ENCODE results near the gene HERC6.

HERC6 gene

GRCh38 chr4:88457307-88458103 is 78.9 kb downstream of the HERC6 start:
- peak overlapping the region; percentile 23; the same call in 1 of the 2 replicates for H3K27ac ChIP-seq
- TF ChIP-seq CTCF (conservative IDR thresholded peaks at IDR 0.05) (no peak), ZFX (IDR thresholded peaks at IDR 0.05) (no peak)

GRCh38 chr4:88458104-88458740 is 79.6 kb downstream of the HERC6 start:
- H3K27ac ChIP-seq, result no peak overlapping the region
- TF ChIP-seq ZFX (IDR thresholded peaks at IDR 0.05) (no peak), CTCF (conservative IDR thresholded peaks at IDR 0.05) (no peak)

DNA sequence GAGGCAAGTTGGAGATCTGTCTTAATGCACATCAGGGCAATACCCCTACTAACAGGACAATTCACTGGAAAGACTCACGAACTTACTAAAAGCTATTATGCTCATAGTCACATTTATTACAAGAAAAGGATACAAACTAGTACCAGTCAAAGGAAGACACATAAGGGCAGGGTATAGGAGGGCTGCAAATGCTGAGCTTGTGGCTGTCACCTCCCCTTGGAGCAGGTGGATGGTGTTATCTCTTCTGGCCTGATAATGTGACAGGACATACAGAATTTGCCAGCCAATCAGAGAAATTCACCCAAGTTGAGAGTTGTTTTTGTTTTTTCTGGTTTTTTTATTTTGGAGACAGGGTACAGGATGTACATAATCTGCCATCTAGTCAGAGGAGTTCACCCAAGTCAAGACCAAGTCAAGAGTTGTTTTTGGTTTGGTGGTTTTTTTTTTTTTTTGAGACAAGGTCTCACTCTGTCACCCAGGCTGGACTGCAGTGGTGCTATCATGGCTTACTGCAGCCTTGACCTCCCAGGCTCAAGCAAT is 87.1 kb downstream of the HERC6 start:
- H3K27ac ChIP-seq, result no peak overlapping the region
- TF ChIP-seq ZFX (IDR thresholded peaks at IDR 0.05), result no peak
- no peak for TF ChIP-seq CTCF (conservative IDR thresholded peaks at IDR 0.05)

GRCh38 chr4:88467392-88467791 is 88.7 kb downstream of the HERC6 start:
- no peak overlapping the region for H3K27ac ChIP-seq
- TF ChIP-seq CTCF (conservative IDR thresholded peaks at IDR 0.05) (no peak), ZFX (IDR thresholded peaks at IDR 0.05) (no peak)

DNA sequence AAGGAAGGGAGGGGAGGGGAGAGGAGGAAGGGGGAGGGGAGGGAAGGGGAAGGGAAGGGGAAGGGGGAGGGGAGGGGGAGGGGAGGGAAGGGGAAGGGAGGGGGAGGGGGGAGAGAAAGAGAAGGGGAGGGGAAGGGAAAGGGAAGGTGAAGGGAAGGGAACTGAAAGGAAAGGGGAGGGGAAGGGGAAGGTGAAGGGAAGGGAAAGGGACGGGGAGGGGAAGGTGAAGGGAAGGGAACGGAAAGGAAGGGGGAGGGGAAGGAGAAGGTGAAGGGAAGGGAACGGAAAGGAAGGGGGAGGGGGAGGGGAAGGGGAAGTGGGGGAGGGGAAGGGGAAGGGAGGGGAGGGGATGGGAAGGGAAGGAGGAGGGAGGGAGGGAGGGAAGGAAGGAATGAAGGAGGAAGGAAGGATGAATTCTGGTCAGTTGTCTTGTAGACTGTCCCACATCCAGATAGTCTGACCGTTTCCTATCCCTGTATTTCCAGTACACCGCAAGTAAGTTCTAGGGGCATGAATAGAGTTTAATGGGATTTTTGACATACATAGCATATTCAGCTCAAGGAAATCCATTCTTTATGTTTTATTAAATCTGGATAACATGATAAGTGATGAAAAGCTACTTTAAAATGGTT is 98.7 kb downstream of the HERC6 start:
- TF ChIP-seq CTCF (conservative IDR thresholded peaks at IDR 0.05), result no peak
- no peak for TF ChIP-seq ZFX (IDR thresholded peaks at IDR 0.05)
- no peak overlapping the region for H3K27ac ChIP-seq

DNA sequence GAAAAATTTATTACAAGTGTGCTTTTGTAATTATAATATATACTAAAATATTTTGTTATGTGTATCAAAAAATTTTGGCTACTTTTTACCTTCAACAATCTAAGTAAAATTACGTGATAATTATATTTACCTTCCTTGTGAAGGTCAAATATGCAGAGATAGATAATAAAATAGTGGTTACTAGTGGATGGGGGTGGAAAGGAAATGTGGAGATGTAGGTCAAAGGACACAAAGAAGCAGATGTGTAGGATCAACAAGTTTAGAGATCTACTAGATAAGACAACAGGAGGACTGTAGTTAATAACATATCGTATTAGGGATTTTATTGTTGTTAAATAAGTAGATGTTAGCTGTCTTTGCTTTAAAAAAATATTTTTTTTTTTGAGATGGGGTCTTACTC is 99.6 kb downstream of the HERC6 start:
- no peak for TF ChIP-seq CTCF (conservative IDR thresholded peaks at IDR 0.05)
- H3K27ac ChIP-seq, result no peak overlapping the region

DNA sequence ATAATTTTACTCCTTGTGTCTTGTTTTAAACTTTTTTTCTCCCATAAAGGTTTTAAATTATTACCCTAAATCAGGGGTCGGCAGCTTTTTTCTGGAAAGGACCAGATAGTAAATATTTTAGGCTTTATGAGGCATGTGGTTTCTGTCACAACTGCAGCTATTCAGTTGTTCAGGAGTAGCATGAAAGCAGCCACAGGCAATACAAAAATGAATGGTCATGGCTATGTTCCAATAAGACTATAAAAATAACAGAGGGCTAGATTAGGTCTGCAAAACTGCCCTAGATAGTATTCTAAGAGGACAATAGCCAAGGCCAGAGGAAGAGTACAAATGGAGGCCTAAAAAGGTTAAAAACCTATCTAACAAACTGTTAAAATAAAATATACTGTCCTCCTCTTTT is 102.9 kb downstream of the HERC6 start:
- H3K27ac ChIP-seq, result no peak overlapping the region
- no peak for TF ChIP-seq CTCF (conservative IDR thresholded peaks at IDR 0.05)
- no peak for TF ChIP-seq ZFX (IDR thresholded peaks at IDR 0.05)

Data from C4-2B (cell line).